ENCODE data around the gene SLC1A4. TPM values are rescaled to one million over a fixed set of nuclear protein-coding genes. Genes with fewer than 3 reads are reported as not detected.

SLC1A4 gene
- total RNA-seq, 4 donors from 2014 or later, result 2.7 to 12.4 (median 3.4) TPM

DNA sequence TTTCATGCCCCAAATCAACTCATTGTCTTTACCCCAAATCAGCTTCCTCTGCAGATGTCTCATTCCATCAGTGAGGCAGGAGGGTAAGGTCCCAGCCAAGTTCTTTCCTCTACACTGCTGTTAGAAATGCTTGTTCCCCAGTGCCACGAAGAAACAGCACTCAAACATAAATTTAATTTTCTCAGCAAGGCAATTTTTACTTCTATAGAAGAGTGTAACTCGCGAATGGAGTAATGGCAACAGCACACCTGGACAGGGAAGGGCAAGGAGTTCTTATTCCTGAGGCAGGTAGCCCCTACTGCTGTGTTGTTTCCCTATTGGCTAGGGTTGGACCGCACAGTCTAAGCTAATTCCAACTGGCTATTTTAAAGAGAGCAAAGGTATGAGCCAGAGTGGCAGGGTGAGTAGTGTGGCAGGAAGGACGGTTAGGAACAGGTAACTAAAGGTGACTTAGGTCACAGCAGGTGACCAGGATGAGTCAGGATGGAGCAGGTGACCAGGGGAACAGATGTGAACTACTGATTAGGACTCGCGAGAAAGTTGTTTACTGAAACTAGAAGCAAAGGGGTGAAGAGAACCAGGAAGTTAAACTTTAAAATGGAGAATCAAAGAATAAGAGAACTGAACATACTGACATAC, 55.0 kb downstream of the SLC1A4 start:
- H3K4me3 ChIP-seq, result no peak overlapping the region
- no peak for DNase-seq
- TF ChIP-seq, protein P1, sequence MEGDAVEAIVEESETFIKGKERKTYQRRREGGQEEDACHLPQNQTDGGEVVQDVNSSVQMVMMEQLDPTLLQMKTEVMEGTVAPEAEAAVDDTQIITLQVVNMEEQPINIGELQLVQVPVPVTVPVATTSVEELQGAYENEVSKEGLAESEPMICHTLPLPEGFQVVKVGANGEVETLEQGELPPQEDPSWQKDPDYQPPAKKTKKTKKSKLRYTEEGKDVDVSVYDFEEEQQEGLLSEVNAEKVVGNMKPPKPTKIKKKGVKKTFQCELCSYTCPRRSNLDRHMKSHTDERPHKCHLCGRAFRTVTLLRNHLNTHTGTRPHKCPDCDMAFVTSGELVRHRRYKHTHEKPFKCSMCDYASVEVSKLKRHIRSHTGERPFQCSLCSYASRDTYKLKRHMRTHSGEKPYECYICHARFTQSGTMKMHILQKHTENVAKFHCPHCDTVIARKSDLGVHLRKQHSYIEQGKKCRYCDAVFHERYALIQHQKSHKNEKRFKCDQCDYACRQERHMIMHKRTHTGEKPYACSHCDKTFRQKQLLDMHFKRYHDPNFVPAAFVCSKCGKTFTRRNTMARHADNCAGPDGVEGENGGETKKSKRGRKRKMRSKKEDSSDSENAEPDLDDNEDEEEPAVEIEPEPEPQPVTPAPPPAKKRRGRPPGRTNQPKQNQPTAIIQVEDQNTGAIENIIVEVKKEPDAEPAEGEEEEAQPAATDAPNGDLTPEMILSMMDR (IDR thresholded peaks at IDR 0.05), result no peak
- TF ChIP-seq POLR2A (IDR thresholded peaks at IDR 0.05), result no peak
- H3K9me3 ChIP-seq, result peaks cover 0 to 8% (median 3%) of the 10 kb centered on the region in 4 donors
- no peaks in the 10 kb centered on the region for H3K27me3 ChIP-seq
- no peak overlapping the region for H3K27ac ChIP-seq
- peaks cover 0 to 7% (median 0%) of the 10 kb centered on the region in 3 donors for H3K36me3 ChIP-seq
- peaks cover 0 to 3% (median 0%) of the 10 kb centered on the region in 4 donors for H3K4me1 ChIP-seq

DNA sequence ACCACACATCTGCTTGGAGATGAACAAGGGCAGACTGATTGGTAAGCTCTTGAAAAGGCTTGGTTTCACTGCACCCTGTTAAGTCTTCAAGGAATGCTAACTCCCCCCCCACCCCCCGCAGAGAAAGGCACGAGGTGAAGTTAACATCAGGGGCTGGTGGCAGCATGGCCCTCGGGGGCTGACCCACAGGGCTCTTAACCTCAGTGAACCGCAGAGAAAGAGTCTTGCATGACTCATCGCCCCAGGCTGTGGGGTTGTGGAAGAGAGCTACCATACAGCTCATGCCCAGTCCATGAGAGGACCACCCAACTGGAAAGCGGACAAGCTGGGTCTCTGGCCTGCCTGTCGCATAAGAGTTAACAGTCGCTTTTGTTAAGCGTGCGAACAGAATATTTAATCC, 56.5 kb downstream of the SLC1A4 start:
- DNase-seq, result no peak
- H3K9me3 ChIP-seq, result peaks cover 0 to 8% (median 3%) of the 10 kb centered on the region in 4 donors
- no peaks in the 10 kb centered on the region for H3K27me3 ChIP-seq
- no peaks in the 10 kb centered on the region for H3K4me1 ChIP-seq
- peaks cover 0 to 7% (median 0%) of the 10 kb centered on the region in 3 donors for H3K36me3 ChIP-seq
- H3K27ac ChIP-seq, result no peak overlapping the region
- H3K4me3 ChIP-seq, result no peak overlapping the region
- no peak for TF ChIP-seq POLR2A (IDR thresholded peaks at IDR 0.05)
- TF ChIP-seq, protein P1 (IDR thresholded peaks at IDR 0.05), result no peak

DNA sequence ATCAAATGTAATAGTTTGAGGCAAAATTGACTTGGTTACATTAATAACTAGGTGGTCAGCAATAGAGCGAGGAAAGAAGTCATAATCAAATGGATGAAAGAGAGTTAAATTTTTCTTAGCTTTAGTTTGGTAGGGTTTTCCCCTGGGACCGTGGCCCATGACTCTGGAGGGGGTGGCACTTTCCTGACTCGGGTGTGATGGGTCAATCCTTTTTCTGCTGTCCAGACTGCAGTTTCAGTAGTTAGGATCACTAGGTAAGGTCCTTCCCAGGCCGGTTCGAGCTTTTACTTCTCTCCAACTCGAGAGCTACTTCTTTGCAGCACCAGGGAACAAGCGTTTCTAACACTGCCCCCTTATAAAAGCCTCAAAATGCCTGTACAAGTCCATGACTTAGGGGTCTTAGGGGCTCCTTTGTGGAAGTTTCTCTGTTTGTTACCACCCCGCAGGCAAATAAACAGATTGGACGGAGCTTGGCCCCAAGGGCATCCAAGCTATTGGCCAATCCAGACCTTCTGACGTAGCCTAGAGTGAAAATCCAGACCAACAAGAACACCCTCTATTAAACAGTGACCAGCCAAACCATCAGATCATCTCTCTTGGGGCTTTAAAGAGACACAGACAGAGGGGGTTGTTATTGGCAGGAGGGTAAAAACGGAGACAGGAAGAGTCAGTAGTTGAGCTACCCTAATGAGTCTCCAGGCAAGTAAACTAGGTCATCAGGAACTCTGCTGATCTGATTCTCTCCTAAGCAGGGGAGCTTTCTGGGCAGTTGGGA, 57.6 kb downstream of the SLC1A4 start:
- peaks cover 0 to 7% (median 0%) of the 10 kb centered on the region in 3 donors for H3K36me3 ChIP-seq
- TF ChIP-seq, protein P1 (IDR thresholded peaks at IDR 0.05), result no peak
- TF ChIP-seq POLR2A (IDR thresholded peaks at IDR 0.05), result no peak
- no peak overlapping the region for H3K27ac ChIP-seq
- no peak for DNase-seq
- H3K9me3 ChIP-seq, result peaks cover 0 to 8% (median 3%) of the 10 kb centered on the region in 4 donors
- H3K4me1 ChIP-seq, result no peaks in the 10 kb centered on the region
- H3K4me3 ChIP-seq, result no peak overlapping the region
- no peaks in the 10 kb centered on the region for H3K27me3 ChIP-seq

DNA sequence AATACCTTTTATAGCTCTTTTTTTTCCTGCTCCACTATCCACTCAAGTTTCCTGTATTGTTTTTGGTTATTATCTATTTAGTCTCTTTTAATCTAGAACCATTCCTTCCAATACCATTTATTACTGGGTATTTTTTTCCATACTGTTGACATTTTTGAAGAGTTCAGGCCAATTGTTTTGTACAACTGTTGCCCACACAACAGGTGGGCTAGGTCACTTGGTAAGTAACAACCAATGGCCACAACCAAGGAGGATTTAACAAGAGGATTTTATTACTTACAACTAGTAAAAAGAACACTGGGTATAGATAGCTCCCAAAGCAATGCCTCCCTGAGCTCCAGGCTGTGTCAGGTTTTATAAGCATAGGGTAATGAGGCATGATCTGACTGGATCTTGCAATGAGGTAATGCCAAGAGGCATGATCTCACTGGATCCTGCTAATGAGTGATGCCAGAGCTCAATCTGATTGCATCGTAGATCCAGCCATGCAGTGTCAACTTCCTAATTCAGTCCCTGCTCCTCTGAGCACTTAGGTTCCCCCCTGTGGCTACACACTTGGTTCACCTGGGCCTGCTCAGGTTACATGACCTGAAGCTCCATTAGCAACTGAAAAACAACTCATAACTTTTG, 59.9 kb downstream of the SLC1A4 start:
- DNase-seq, result no peak
- TF ChIP-seq, protein P1 (IDR thresholded peaks at IDR 0.05), result no peak
- TF ChIP-seq POLR2A (IDR thresholded peaks at IDR 0.05), result no peak

DNA sequence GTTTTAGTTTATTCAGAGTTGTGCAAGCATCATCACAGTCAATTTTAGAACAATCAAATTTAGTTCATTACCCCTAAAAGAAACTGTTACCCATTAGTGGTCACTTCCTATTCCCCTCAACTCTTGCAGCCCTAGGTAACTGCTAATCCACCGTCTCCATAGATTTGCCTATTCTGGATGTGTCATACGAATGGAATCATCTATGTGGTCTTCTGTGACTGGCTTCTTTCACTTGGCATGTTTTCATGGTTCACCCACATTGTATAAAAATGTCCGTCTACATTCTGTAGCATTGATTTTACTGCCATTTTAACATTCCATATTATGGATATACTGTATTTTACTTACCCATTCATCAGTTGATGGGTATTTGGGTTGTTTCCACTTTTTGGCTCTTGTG, 61.7 kb downstream of the SLC1A4 start:
- Histone ChIP-seq H3K4me1 (peaks cover 0 to 8% (median 3%) of the 10 kb centered on the region in 4 donors), H3K27me3 (no peaks in the 10 kb centered on the region), H3K4me3 (no peak overlapping the region), H3K36me3 (peaks cover 0 to 2% (median 0%) of the 10 kb centered on the region in 3 donors), H3K9me3 (peaks cover 0 to 5% (median 0%) of the 10 kb centered on the region in 4 donors), H3K27ac (no peak overlapping the region)
- DNase-seq, result no peak
- TF ChIP-seq, protein P1 (IDR thresholded peaks at IDR 0.05), result no peak
- no peak for TF ChIP-seq POLR2A (IDR thresholded peaks at IDR 0.05)

More for the DNA sequence above, 59.9 kb downstream of the SLC1A4 start:
- no peak overlapping the region for H3K4me3 ChIP-seq
- H3K27me3 ChIP-seq, result no peaks in the 10 kb centered on the region
- no peaks in the 10 kb centered on the region for H3K4me1 ChIP-seq
- H3K36me3 ChIP-seq, result peaks cover 0 to 7% (median 0%) of the 10 kb centered on the region in 3 donors
- no peak overlapping the region for H3K27ac ChIP-seq
- peaks cover 0 to 5% (median under 1%) of the 10 kb centered on the region in 4 donors for H3K9me3 ChIP-seq
